CD4-positive, alpha-beta T cell (primary cell): ENCODE data around the gene AVPR1B. TPM values are rescaled to one million over a fixed set of nuclear protein-coding genes. Genes with fewer than 3 reads are reported as not detected.

Experiments used
- ATAC-seq: fragments of 200-7000 bp; cut with Tn5 transposase; one replicate; pipeline ENCODE4 v1.10.0; 2022; ENCODE audit warnings: mild to moderate bottlenecking; ENCODE audit not compliant: poor library complexity
- CTCF ChIA-PET: fragments of 350-600 bp; sonication (Branson Sonifier 250); formaldehyde crosslinking; loops from one replicate; lab custom pipeline; 2021; ENCODE audit warnings: antibody characterized with exemption, inconsistent platforms; lab: Charles Lee
- POLR2A ChIA-PET: fragments of 350-600 bp; sonication (Branson Sonifier 250); formaldehyde crosslinking; loops from one replicate; lab custom pipeline; 2021; ENCODE audit warnings: antibody characterized with exemption, inconsistent platforms; lab: Charles Lee
- DNase-seq, 14 experiments: peaks; one replicate each; pipeline ENCODE4 v3.0.0-alpha.2; 2013 to 2020; ENCODE audit warnings: mixed read lengths in 2 of 14
- H3K27ac ChIP-seq, 2 donors: one replicate each; pipeline versions ENCODE4 v1.5.1 to v1.7.0; 2013; ENCODE audit warnings: low read length in 2 of 2, low read depth in 1 of 2, mild to moderate bottlenecking in 1 of 2
- H3K27me3 ChIP-seq, 2 experiments: 1 replicate in 1 of 2; 2 replicates in 1 of 2; pipeline versions ENCODE4 v1.6.1 to v1.7.0; 2013; ENCODE audit warnings: low read length in 2 of 2, control low read depth in 1 of 2, mild to moderate bottlenecking in 1 of 2, moderate library complexity in 1 of 2; ENCODE audit not compliant: insufficient read depth in 2 of 2, control insufficient read depth in 1 of 2
- H3K36me3 ChIP-seq: one replicate; pipeline ENCODE4 v1.6.1; 2013; ENCODE audit warnings: low read length, control low read depth; ENCODE audit not compliant: insufficient read depth
- H3K4me1 ChIP-seq: one replicate; pipeline ENCODE4 v1.6.1; 2013; ENCODE audit warnings: low read length, control low read depth; ENCODE audit not compliant: insufficient read depth
- H3K4me3 ChIP-seq: one replicate; pipeline ENCODE4 v1.5.1; 2013; ENCODE audit warnings: mild to moderate bottlenecking, low read length, moderate library complexity
- H3K9me3 ChIP-seq, 2 experiments: 1 replicate in 1 of 2; 2 replicates in 1 of 2; pipeline versions ENCODE4 v1.6.1 to v1.7.0; 2013; ENCODE audit warnings: low read length in 2 of 2, mild to moderate bottlenecking in 2 of 2, control low read depth in 1 of 2, moderate library complexity in 1 of 2; ENCODE audit not compliant: control insufficient read depth in 1 of 2, insufficient read depth in 1 of 2
- H3K27ac Mint-ChIP-seq: one replicate; pipeline ENCODE4 v1.8.0; 2020; ENCODE audit warnings: mixed read lengths
- H3K27me3 Mint-ChIP-seq: one replicate; pipeline ENCODE4 v1.8.0; 2021; ENCODE audit warnings: mixed read lengths
- H3K36me3 Mint-ChIP-seq: one replicate; pipeline ENCODE4 v1.8.0; 2021; ENCODE audit warnings: low read depth, mixed read lengths
- H3K4me1 Mint-ChIP-seq: one replicate; pipeline ENCODE4 v1.8.0; 2021; ENCODE audit warnings: low read depth, mixed read lengths
- H3K4me3 Mint-ChIP-seq: one replicate; pipeline ENCODE4 v1.8.0; 2020; ENCODE audit warnings: mild to moderate bottlenecking, mixed read lengths
- H3K9me3 Mint-ChIP-seq: one replicate; pipeline ENCODE4 v1.8.0; 2020; ENCODE audit warnings: mixed read lengths
- intact Hi-C, 2 experiments: fragments of 100-400 bp; cut with DNase I in 1 of 2; cut with micrococcal nuclease in 1 of 2; formaldehyde crosslinking; loops; one replicate each; pipeline versions ENCODE4 v1.15.1 to v1.9.0; 2023 to 2025; cut with DNase I, micrococcal nuclease
- total RNA-seq, 174 experiments: library from RNA in 2 of 174; stranded (reverse) in 2 of 174; gene quantifications; one replicate each; pipeline ENCODE4 v1.2.3 and lab custom pipeline; 2021 to 2026
- TF ChIP-seq, protein P1 (sequence below): fragments of 200-600 bp; IDR thresholded peaks from one replicate; pipeline ENCODE4 v1.8.0; 2022; ENCODE audit warnings: antibody characterized with exemption, mild to moderate bottlenecking

Gene AVPR1B
- total RNA-seq, 2 experiments from 2014 or later = not detected

DNA sequence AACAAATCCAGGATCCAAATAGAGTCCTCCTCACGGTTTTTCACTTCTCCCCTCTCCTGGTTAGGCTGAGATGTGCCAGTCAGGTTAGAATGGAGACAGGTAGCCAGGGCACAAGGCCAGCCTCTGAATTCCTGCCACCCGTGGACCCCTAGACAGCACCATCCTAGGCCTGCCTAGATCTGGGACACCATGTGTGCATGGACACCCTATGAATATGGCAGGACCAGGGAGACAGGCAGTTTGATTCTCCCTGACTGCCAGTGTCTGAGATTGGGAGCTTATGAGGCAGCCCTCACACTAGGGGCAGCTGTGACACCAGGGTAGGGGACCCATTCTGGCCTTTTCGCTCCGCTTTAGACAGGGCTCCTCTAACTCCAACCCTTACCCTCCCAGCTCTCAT is 7.5 kb downstream of the AVPR1B start:
- TF ChIP-seq, protein P1, sequence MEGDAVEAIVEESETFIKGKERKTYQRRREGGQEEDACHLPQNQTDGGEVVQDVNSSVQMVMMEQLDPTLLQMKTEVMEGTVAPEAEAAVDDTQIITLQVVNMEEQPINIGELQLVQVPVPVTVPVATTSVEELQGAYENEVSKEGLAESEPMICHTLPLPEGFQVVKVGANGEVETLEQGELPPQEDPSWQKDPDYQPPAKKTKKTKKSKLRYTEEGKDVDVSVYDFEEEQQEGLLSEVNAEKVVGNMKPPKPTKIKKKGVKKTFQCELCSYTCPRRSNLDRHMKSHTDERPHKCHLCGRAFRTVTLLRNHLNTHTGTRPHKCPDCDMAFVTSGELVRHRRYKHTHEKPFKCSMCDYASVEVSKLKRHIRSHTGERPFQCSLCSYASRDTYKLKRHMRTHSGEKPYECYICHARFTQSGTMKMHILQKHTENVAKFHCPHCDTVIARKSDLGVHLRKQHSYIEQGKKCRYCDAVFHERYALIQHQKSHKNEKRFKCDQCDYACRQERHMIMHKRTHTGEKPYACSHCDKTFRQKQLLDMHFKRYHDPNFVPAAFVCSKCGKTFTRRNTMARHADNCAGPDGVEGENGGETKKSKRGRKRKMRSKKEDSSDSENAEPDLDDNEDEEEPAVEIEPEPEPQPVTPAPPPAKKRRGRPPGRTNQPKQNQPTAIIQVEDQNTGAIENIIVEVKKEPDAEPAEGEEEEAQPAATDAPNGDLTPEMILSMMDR = no peak
- Mint-ChIP-seq H3K4me1 (no peaks in the 10 kb centered on the region), H3K27me3 (peaks cover 3% of the 10 kb centered on the region), H3K4me3 (no peak overlapping the region), H3K36me3 (no peaks in the 10 kb centered on the region), H3K27ac (no peak overlapping the region), H3K9me3 (no peaks in the 10 kb centered on the region)
- ATAC-seq (no peak), DNase-seq (no peak)
- no peaks in the 10 kb centered on the region for H3K36me3 ChIP-seq
- ChIA-PET CTCF (no interaction called here), POLR2A (no interaction called here)
- no peaks in the 10 kb centered on the region for H3K4me1 ChIP-seq
- no peak overlapping the region for H3K4me3 ChIP-seq
- intact Hi-C loops = loop anchor here in 1 of 2 experiments (5.0 kb wide), 2 partner anchors 132 to 452 kb away; no protein-coding TSS in a partner anchor
- H3K9me3 ChIP-seq = no peaks in the 10 kb centered on the region
- H3K27ac ChIP-seq = no peak overlapping the region
- peaks cover 0 to 7% of the 10 kb centered on the region in 2 experiments for H3K27me3 ChIP-seq

DNA sequence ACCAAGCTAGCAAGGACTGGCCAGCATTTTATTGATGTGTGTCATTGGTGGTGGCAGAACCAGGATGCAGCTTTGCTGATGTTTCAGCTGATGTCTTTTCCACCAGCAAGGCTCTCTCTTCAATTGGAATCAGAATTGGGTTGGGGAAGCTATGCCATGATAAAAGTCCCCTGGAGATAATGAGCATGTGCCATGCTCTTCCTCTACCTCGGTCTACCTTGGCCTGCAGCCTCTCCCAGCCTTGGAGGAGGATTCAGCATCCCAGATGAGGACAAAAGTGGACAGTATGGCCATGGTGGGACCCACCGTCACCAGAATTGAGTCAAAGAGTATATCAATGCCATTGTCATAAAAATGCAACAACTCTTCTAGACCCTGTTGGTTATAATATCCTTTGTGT is 8.6 kb downstream of the AVPR1B start:
- Histone ChIP-seq H3K4me3 (no peak overlapping the region), H3K4me1 (no peaks in the 10 kb centered on the region), H3K9me3 (no peaks in the 10 kb centered on the region), H3K27ac (no peak overlapping the region), H3K36me3 (no peaks in the 10 kb centered on the region), H3K27me3 (peaks cover 0 to 3% of the 10 kb centered on the region in 2 experiments)
- ATAC-seq = no peak
- Mint-ChIP-seq H3K4me1 (no peaks in the 10 kb centered on the region), H3K4me3 (no peak overlapping the region), H3K27ac (no peak overlapping the region), H3K9me3 (no peaks in the 10 kb centered on the region), H3K27me3 (no peaks in the 10 kb centered on the region), H3K36me3 (no peaks in the 10 kb centered on the region)
- DNase-seq = no peak
- POLR2A ChIA-PET = no interaction called here
- TF ChIP-seq, protein P1 = no peak
- intact Hi-C loops = loop anchor here in 1 of 2 experiments (5.0 kb wide), 2 partner anchors 131 to 451 kb away; no protein-coding TSS in a partner anchor
- CTCF ChIA-PET = no interaction called here

DNA sequence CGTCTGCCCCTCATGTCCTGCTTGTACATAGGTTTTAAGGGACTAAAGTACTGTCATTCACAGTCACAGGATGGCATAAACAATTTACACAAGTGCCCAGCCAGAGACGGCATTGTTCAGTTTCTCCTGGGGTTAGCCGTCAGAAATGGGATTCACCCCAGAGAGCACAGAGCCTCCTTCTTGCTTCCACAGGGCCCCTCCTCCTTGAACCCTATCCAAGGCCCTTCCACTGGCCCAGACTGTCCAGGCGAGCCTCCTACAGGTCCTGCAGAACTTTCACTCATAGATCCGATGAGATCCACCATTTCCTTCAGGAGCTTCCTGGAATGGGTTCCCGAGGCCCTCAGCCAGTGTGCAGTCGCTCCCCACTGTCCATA is 10.0 kb downstream of the AVPR1B start:
- Mint-ChIP-seq H3K9me3 (no peaks in the 10 kb centered on the region), H3K4me1 (no peaks in the 10 kb centered on the region), H3K27ac (no peak overlapping the region), H3K27me3 (no peaks in the 10 kb centered on the region), H3K36me3 (no peaks in the 10 kb centered on the region), H3K4me3 (no peak overlapping the region)
- DNase-seq (no peak), ATAC-seq (no peak)
- Histone ChIP-seq H3K4me3 (no peak overlapping the region), H3K36me3 (no peaks in the 10 kb centered on the region), H3K27me3 (peaks cover 0 to 3% of the 10 kb centered on the region in 2 experiments), H3K9me3 (no peaks in the 10 kb centered on the region), H3K4me1 (no peaks in the 10 kb centered on the region), H3K27ac (no peak overlapping the region)
- intact Hi-C loops = loop anchor here in 1 of 2 experiments (5.0 kb wide), 2 partner anchors 130 to 450 kb away; no protein-coding TSS in a partner anchor
- ChIA-PET CTCF (interaction anchor here (1.1 to 1.2 kb wide), 2 partner anchors 76 to 78 kb away, joined by 3 read pairs; no protein-coding TSS in a partner anchor), POLR2A (interaction anchor here (1.9 kb wide), 1 partner anchor 77 kb away, joined by 10 read pairs; no protein-coding TSS in a partner anchor)
- TF ChIP-seq, protein P1 = no peak
